Omental fat pad (tissue), 4 donors: ENCODE results near the gene NPAS3. TPM values are rescaled to one million over a fixed set of nuclear protein-coding genes. Genes with fewer than 3 reads are reported as not detected.

ENCODE experiments used
- ATAC-seq: fragments of 150-250 bp; one replicate; pipeline ENCODE4 v1.9.1; 2016; ENCODE audit warnings: mild to moderate bottlenecking, moderate library complexity; ENCODE audit not compliant: low FRiP score
- DNase-seq: peaks from one replicate; pipeline ENCODE4 v3.0.0-alpha.2; 2019; ENCODE audit warnings: low spot score
- total RNA-seq, 4 donors: library from RNA; depleted of rRNA; stranded (reverse); fragments of >200 nt; gene quantifications; one replicate each; pipeline ENCODE4 v1.1.0, GENCODE V29; 2016
- TF ChIP-seq, protein P1 (sequence below), 3 donors: fragments of 450-650 bp; IDR thresholded peaks; one replicate each; pipeline ENCODE4 v1.5.1; 2016 to 2017; ENCODE audit warnings: antibody characterized with exemption in 3 of 3, mild to moderate bottlenecking in 3 of 3, moderate library complexity in 2 of 3

NPAS3 gene
- total RNA-seq, 4 donors from 2014 or later: 0.79 to 6.0 (median 2.5) TPM

DNA sequence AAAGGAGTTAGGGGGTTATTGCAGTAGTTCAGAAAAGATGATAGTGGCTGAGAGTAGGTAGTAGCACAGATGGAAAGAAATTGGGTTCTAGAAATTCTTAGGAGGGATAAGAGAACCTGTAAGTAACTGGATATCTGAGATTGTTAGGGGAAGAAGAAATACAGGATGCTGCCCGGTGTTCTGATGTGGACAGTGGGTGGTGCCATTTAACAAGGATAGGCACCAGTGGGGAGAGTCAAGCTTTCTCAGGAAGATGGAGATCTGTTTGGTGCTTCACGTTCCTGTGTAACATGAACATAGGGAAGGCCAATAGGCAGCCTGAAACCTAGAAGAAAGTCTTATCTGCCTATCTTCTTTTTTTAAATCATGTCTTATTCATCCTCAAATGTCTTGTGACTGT is 245.9 kb downstream of the NPAS3 start:
- DNase-seq: no peak
- TF ChIP-seq, protein P1, sequence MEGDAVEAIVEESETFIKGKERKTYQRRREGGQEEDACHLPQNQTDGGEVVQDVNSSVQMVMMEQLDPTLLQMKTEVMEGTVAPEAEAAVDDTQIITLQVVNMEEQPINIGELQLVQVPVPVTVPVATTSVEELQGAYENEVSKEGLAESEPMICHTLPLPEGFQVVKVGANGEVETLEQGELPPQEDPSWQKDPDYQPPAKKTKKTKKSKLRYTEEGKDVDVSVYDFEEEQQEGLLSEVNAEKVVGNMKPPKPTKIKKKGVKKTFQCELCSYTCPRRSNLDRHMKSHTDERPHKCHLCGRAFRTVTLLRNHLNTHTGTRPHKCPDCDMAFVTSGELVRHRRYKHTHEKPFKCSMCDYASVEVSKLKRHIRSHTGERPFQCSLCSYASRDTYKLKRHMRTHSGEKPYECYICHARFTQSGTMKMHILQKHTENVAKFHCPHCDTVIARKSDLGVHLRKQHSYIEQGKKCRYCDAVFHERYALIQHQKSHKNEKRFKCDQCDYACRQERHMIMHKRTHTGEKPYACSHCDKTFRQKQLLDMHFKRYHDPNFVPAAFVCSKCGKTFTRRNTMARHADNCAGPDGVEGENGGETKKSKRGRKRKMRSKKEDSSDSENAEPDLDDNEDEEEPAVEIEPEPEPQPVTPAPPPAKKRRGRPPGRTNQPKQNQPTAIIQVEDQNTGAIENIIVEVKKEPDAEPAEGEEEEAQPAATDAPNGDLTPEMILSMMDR (IDR thresholded peaks at IDR 0.05): no peak
- ATAC-seq: no peak

DNA sequence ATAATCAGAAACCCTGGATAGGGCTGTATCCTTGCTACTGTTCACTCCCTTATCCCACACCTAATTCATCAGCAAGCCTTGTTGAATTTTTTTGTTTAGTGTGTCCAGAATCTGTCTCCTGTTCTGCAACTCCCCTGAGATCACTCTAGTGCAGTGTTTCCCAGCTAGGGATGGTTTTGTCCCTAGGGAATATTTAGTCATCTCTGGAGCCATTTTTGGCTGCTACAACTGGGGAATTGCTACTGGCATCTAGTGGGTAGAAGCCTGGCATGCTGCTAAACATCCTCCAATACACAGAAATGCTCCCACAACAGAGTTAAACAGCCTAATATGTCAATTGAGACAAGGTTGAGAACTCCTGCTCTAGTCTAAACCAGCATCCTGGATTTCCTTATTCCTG is 248.0 kb downstream of the NPAS3 start:
- DNase-seq: no peak
- TF ChIP-seq, protein P1 (IDR thresholded peaks at IDR 0.05): no peak
- ATAC-seq: no peak

DNA sequence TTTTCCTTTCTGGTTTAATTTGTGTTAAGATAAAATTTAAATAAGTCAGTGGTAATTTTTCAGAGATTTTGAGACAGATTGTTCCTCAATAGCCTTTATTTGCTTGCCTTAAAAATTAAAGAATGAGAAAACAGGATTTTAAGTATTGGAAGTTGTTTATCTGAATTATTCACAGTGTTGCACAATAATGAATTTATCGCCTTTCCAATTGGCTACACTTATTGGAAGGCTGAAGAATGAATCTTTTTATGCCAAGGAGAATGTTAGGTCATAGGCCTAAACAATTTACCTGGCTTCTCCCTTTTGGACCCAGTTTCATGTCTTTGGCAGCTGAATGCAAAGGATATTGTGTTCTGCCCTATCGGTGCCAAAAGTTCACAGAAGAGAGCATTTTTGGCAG is 250.2 kb downstream of the NPAS3 start:
- DNase-seq (no peak), ATAC-seq (no peak)
- TF ChIP-seq, protein P1 (IDR thresholded peaks at IDR 0.05): no peak

DNA sequence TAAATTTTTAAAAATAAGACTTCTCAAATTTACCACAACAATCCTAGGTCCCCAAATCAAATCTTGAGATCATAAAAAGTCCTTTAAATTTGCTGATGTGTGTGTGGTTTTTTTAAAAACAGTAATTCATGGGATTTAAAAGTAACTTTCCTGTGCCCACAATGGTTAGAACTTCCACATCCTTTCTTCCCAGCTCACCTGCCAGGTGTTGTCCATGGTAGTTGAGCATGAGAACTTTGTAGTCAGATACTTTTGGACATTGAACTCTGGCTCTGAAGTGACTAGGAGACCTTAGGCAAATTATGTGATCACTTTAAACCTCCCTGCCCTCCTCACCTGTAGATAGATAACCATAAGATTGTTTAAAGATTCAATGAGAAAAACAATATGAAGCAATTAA is 253.2 kb downstream of the NPAS3 start:
- ATAC-seq (no peak), DNase-seq (no peak)
- TF ChIP-seq, protein P1 (IDR thresholded peaks at IDR 0.05): no peak

DNA sequence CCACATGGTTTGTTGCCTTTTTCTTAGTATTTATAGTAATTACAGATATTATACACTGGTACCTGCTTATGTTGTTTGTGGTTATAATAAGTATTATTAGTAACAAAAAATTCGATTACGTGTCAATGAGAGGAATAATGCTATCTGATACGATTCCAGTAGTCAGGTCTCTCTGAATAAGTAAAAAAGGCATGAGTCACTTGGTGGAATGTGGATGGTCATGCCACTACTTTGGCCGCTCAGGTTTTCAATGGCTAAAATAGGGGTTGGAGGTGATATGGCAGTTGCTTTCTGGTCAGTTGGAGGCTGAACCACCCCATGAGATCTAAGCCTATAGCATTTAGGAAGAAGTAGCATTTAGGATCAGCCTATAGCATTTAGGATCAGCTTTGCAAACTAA is 255.9 kb downstream of the NPAS3 start:
- no peak for ATAC-seq
- no peak for DNase-seq
- TF ChIP-seq, protein P1 (IDR thresholded peaks at IDR 0.05): no peak

DNA sequence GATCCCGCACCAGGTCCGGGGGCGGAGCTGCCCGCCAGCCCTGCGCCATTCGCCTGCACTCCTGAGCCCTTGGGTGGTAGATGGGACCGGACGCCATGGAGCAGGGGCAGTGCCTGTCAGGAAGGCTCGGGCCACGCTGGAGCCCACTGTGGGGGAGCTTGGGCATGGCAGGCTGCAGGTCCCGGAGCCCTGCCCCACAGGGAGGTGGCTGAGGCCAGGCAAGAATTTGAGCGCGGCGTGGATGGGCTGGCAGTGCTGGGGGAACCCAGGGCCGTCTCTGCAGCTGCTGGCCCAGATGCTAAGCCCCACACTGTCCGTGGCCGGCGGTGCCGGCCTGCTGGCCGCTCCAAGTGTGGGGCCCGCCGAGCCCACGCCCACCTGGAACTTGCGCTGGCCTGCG is 260.0 kb downstream of the NPAS3 start:
- DNase-seq (no peak), ATAC-seq (no peak)
- TF ChIP-seq, protein P1 (IDR thresholded peaks at IDR 0.05): no peak

DNA sequence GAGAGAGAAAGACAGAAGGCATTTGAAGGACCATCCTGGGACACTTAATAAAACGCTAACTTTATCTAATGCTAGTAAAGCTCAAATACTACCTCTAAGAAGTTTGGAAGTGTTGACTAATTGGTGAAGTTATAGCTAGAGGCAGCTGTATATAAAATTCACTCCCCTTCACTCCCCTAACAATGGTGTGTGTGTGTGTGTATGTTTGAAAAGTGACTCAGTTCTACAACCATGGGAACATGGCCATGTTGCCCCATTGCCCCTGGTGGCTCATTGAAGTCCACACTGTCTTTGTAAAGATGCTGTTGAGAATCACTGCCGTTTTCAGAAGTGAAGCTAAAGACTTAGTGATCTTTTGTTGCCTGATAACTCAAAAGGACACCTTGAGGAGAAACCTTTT is 262.4 kb downstream of the NPAS3 start:
- no peak for ATAC-seq
- TF ChIP-seq, protein P1 (IDR thresholded peaks at IDR 0.05): no peak
- no peak for DNase-seq
